Fibroblast of mammary gland (primary cell): ENCODE data around the gene SIT1.
"Not testable (repeated sequence)": the region's sequence is repeated elsewhere in the genome, so short reads cannot be mapped to it uniquely, and the experiment has no call there.

ENCODE experiments used
- DNase-seq: peaks from one replicate; pipeline ENCODE4 v3.0.0-alpha.2; 2010; ENCODE audit warnings: low read depth
- H3K4me3 ChIP-seq: 2 replicates; pipeline ENCODE4 v1.5.1; 2011; ENCODE audit warnings: low read depth, mild to moderate bottlenecking, low read length, moderate library complexity; ENCODE audit not compliant: control insufficient read depth
- CTCF ChIP-seq: conservative IDR thresholded peaks from 2 replicates; pipeline ENCODE4 v1.5.1; 2011; ENCODE audit warnings: low read depth, low read length, inconsistent platforms; ENCODE audit not compliant: control insufficient read depth, insufficient read depth

Gene SIT1

GRCh38 chr9:35646153-35646532, 4.6 kb downstream of the SIT1 start:
- no peak for DNase-seq
- H3K4me3 ChIP-seq = peak overlapping the region; percentile 61
- TF ChIP-seq CTCF = no peak

GRCh38 chr9:35645736-35646135, 5.0 kb downstream of the SIT1 start:
- peak overlapping the region; percentile 61 for H3K4me3 ChIP-seq
- DNase-seq = not testable (repeated sequence)

GRCh38 chr9:35643046-35643445, 7.7 kb downstream of the SIT1 start:
- no peak for DNase-seq
- TF ChIP-seq CTCF = no peak
- no peak overlapping the region for H3K4me3 ChIP-seq

- not testable (repeated sequence) for H3K4me3 ChIP-seq, DNase-seq
Measured at GRCh38 chr9:35641478-35641877, 9.3 kb downstream of the SIT1 start.

GRCh38 chr9:35640431-35640830, 10.3 kb downstream of the SIT1 start:
- DNase-seq, H3K4me3 ChIP-seq: not testable (repeated sequence)

- no peak for DNase-seq
- no peak overlapping the region for H3K4me3 ChIP-seq
- no peak for TF ChIP-seq CTCF
Measured at GRCh38 chr9:35639631-35640030, 11.1 kb downstream of the SIT1 start.

- not testable (repeated sequence) for H3K4me3 ChIP-seq, DNase-seq
Measured at GRCh38 chr9:35639225-35639624, 11.5 kb downstream of the SIT1 start.

- not testable (repeated sequence) for DNase-seq, H3K4me3 ChIP-seq
Measured at GRCh38 chr9:35638751-35639150, 12.0 kb downstream of the SIT1 start.

GRCh38 chr9:35637427-35637955, 13.2 kb downstream of the SIT1 start:
- H3K4me3 ChIP-seq, DNase-seq: not testable (repeated sequence)

- DNase-seq, H3K4me3 ChIP-seq: not testable (repeated sequence)
Measured at GRCh38 chr9:35636877-35637246, 13.9 kb downstream of the SIT1 start.

GRCh38 chr9:35636135-35636876, 14.4 kb downstream of the SIT1 start:
- no peak for TF ChIP-seq CTCF
- no peak for DNase-seq
- H3K4me3 ChIP-seq = no peak overlapping the region
